K562 (cell line): ENCODE data around the gene TMF1. TPM values are rescaled to one million over a fixed set of nuclear protein-coding genes. Genes with fewer than 3 reads are reported as not detected.

Experiments
- ATAC-seq: fragments of 200-7000 bp; cut with Tn5 transposase; 3 replicates; pipeline ENCODE4 v1.9.1; 2020; ENCODE audit warnings: moderate library complexity
- BruUV-seq: library from RNA; stranded (reverse); fragments of 400-500 nt; replicated peaks from 2 replicates; lab custom pipeline; 2021; lab: Mats Ljungman, UMichigan
- CTCF ChIA-PET: fragments of 300-600 bp; formaldehyde crosslinking; extraction: SDS; loops from one replicate; lab custom pipeline; 2021; ENCODE audit warnings: low intra/inter-chr PET ratio; lab: Yijun Ruan, JAX
- POLR2A ChIA-PET: fragments of 300-600, 350-650 bp; sonication (Branson Sonifier 250); formaldehyde crosslinking; extraction: SDS; loops from one replicate; lab custom pipeline; 2021; ENCODE audit warnings: antibody characterized with exemption, inconsistent platforms; lab: Yijun Ruan, JAX
- DNase-seq, 4 experiments: peaks; one replicate each; pipeline versions ENCODE4 v3.0.0 to v3.0.0-alpha.2; 2011 to 2018; ENCODE audit warnings: low spot score in 3 of 4, mixed read lengths in 3 of 4; ENCODE audit errors: extremely low read depth in 1 of 4
- FAIRE-seq: peaks from 2 replicates; lab custom pipeline; 2011; peaks lifted over from hg19 to GRCh38; lab: Jason Lieb, UNC
- H2AFZ ChIP-seq: 2 replicates; pipeline ENCODE4 v1.6.0; 2011; ENCODE audit warnings: low read depth, low read length, control low read depth, inconsistent platforms
- H3K27ac ChIP-seq: fragments of 200-600 bp; 3 replicates; pipeline ENCODE4 v1.8.0; 2011; ENCODE audit warnings: low read depth, mild to moderate bottlenecking, control low read depth, inconsistent platforms, low read length, moderate library complexity, mixed read lengths; ENCODE audit errors: extremely low read depth
- H3K27me3 ChIP-seq, 2 experiments: fragments of 300-600 bp in 1 of 2; 2 replicates in 1 of 2; 3 replicates in 1 of 2; pipeline versions ENCODE4 v1.6.0 to v1.8.0; 2011; ENCODE audit warnings: inconsistent platforms in 2 of 2, low read length in 2 of 2, mild to moderate bottlenecking in 1 of 2, mixed read lengths in 1 of 2, moderate library complexity in 1 of 2; ENCODE audit not compliant: control insufficient read depth in 2 of 2, insufficient read depth in 2 of 2
- H3K36me3 ChIP-seq: fragments of 300-600 bp; 3 replicates; pipeline ENCODE4 v1.8.0; 2011; ENCODE audit warnings: mild to moderate bottlenecking, low read length, inconsistent platforms; ENCODE audit not compliant: control insufficient read depth, insufficient read depth
- H3K4me1 ChIP-seq, 2 experiments: fragments of 200-600 bp in 1 of 2; replicated peaks in 1 of 2; 2 replicates in 1 of 2; 3 replicates in 1 of 2; pipeline versions ENCODE4 v1.5.1 to v1.8.0; 2011; ENCODE audit warnings: inconsistent platforms in 2 of 2, low read length in 2 of 2, mild to moderate bottlenecking in 1 of 2, mixed read lengths in 1 of 2, moderate library complexity in 1 of 2; ENCODE audit not compliant: control insufficient read depth in 2 of 2, insufficient read depth in 2 of 2
- H3K4me2 ChIP-seq: 2 replicates; pipeline ENCODE4 v1.6.1; 2011; ENCODE audit warnings: low read length, control low read depth, inconsistent platforms, mixed read lengths; ENCODE audit not compliant: insufficient read depth
- H3K4me3 ChIP-seq: fragments of 200-600 bp; sonication (generic), shearing (Covaris generic); 2 replicates; pipeline ENCODE4 v1.5.1; 2016; ENCODE audit warnings: control low read depth, inconsistent platforms
- H3K79me2 ChIP-seq: fragments of 200-600 bp; 3 replicates; pipeline ENCODE4 v1.8.0; 2011; ENCODE audit warnings: low read length, inconsistent platforms; ENCODE audit not compliant: control insufficient read depth, insufficient read depth
- H3K9ac ChIP-seq, 2 experiments: 2 replicates each; pipeline versions ENCODE4 v1.6.0 to v1.6.1; 2011; ENCODE audit warnings: low read depth in 2 of 2, low read length in 2 of 2, control low read depth in 1 of 2, inconsistent platforms in 1 of 2, mild to moderate bottlenecking in 1 of 2, mixed read lengths in 1 of 2; ENCODE audit not compliant: insufficient read depth in 1 of 2
- H3K9me1 ChIP-seq: one replicate; pipeline ENCODE4 v1.6.0; 2011; ENCODE audit warnings: inconsistent platforms, mild to moderate bottlenecking, low read length, moderate library complexity; ENCODE audit not compliant: control insufficient read depth, insufficient read depth
- H3K9me3 ChIP-seq: replicated peaks from 2 replicates; pipeline ENCODE4 v1.5.1; 2011; ENCODE audit warnings: low read depth, low read length, inconsistent platforms; ENCODE audit not compliant: control insufficient read depth, insufficient read depth
- H4K20me1 ChIP-seq: replicated peaks from 2 replicates; pipeline ENCODE4 v1.6.1; 2011; ENCODE audit warnings: low read length, inconsistent platforms, mixed read lengths; ENCODE audit not compliant: control insufficient read depth, insufficient read depth
- EP400 ChIP-seq: fragments of 450-650 bp; IDR thresholded peaks from 2 replicates; pipeline ENCODE4 v1.6.1; 2017; ENCODE audit warnings: antibody characterized with exemption, mild to moderate bottlenecking, moderate library complexity
- HLTF ChIP-seq: fragments of 450-650 bp; IDR thresholded peaks from 2 replicates; pipeline ENCODE4 v1.6.1; 2016
- HMG20A ChIP-seq: fragments of 450-650 bp; formaldehyde crosslinking; conservative IDR thresholded peaks from 2 replicates; pipeline ENCODE4 v1.4.0; 2020; ENCODE audit warnings: mild to moderate bottlenecking, mixed read lengths
- IFI16 ChIP-seq: fragments of 250-450 bp; sonication (Bioruptor Pico); IDR thresholded peaks from 2 replicates; pipeline ENCODE4 v2.1.2; 2022; ENCODE audit warnings: mild to moderate bottlenecking, inconsistent platforms
- MTA1 ChIP-seq: fragments of 450-650 bp; IDR thresholded peaks from 2 replicates; pipeline ENCODE4 v1.6.1; 2017; ENCODE audit warnings: borderline replicate concordance
- NBN ChIP-seq: fragments of 450-650 bp; IDR thresholded peaks from 2 replicates; pipeline ENCODE4 v1.6.1; 2016; ENCODE audit warnings: low read depth, mild to moderate bottlenecking
- NEUROD1 ChIP-seq: fragments of 150-350 bp; IDR thresholded peaks from 2 replicates; pipeline ENCODE4 v1.6.1; 2014; ENCODE audit warnings: borderline replicate concordance, low read length, low read depth; ENCODE audit not compliant: partially characterized antibody
- NRF1 ChIP-seq, 2 experiments: fragments of 450-650 bp; IDR thresholded peaks in 1 of 2; conservative IDR thresholded peaks in 1 of 2; 2 replicates each; pipeline ENCODE4 v1.6.1; 2014; ENCODE audit warnings: mild to moderate bottlenecking in 2 of 2
- SMAD4 ChIP-seq: fragments of 250-450 bp; sonication (Bioruptor Pico); conservative IDR thresholded peaks from 2 replicates; pipeline ENCODE4 v1.8.0; 2021; ENCODE audit warnings: inconsistent platforms, mild to moderate bottlenecking, moderate library complexity
- STAT5B ChIP-seq: fragments of 250-450 bp; sonication (Bioruptor Pico); IDR thresholded peaks from 2 replicates; pipeline ENCODE4 v1.8.0; 2021; ENCODE audit warnings: mild to moderate bottlenecking, inconsistent platforms
- TEAD1 ChIP-seq, 2 experiments: fragments of 450-650 bp in 1 of 2; sonication (generic) in 1 of 2; formaldehyde crosslinking; IDR thresholded peaks; 2 replicates each; pipeline versions ENCODE4 v1.4.0 to v1.8.0; 2020 to 2022; ENCODE audit warnings: mild to moderate bottlenecking in 2 of 2, missing genetic modification reagents in 1 of 2
- ZNF324 ChIP-seq: fragments of 250-450 bp; sonication (Bioruptor Pico); IDR thresholded peaks from 2 replicates; pipeline ENCODE4 v1.4.0; 2020; ENCODE audit warnings: mild to moderate bottlenecking
- WGBS: fragments of 100-300 bp; shearing (Covaris generic); methylation state at CpG from one replicate; pipeline ENCODE4 v1.1.6; 2016; ENCODE audit warnings: low coverage, mixed read lengths; ENCODE audit not compliant: insufficient coverage; ENCODE audit errors: missing lambda C conversion rate; 5-methylcytosine and 5-hydroxymethylcytosine counted together
- in situ Hi-C: fragments of 300-500 bp; cut with MboI; formaldehyde crosslinking; loops from 4 replicates; pipeline ENCODE4 v1.15.0; 2018; ENCODE audit warnings: inconsistent platforms, mixed read lengths
- intact Hi-C: fragments of 100-400 bp; cut with micrococcal nuclease; formaldehyde crosslinking; loops from 2 replicates; pipeline ENCODE4 v1.14.2; 2022
- polyA plus RNA-seq, 8 experiments: library from polyadenylated mRNA; depleted of rRNA in 4 of 8; stranded (reverse) in 5 of 8; unstranded in 3 of 8; fragments of >200 nt; fragmentation: Nextera tagmentation in 2 of 8; fragmentation: Illumina TruSeq in 1 of 8; extraction: Ambion mirVana in 2 of 8; extraction: Trizol in 1 of 8; gene quantifications; 2 replicates each; pipeline versions ENCODE4 v1.2.1 to v1.2.3, GENCODE V29; 2011 to 2014; ENCODE audit warnings: inconsistent platforms in 1 of 8, missing spikeins in 1 of 8
- total RNA-seq, 7 experiments: library from RNA; depleted of rRNA in 6 of 7; stranded (reverse); fragments of >200 nt in 6 of 7; fragmentation: Illumina TruSeq in 2 of 7; extraction: Trizol in 2 of 7; gene quantifications; 2 replicates each; pipeline versions ENCODE4 v1.2.1 to v1.2.3, GENCODE V29; 2011 to 2021; ENCODE audit warnings: low replicate concordance in 1 of 7
- TF ChIP-seq, protein P1 (sequence below): fragments of 450-650 bp; IDR thresholded peaks from 2 replicates; pipeline ENCODE4 v1.6.1; 2016
- TF ChIP-seq, protein P2 (sequence below), 3 experiments: IDR thresholded peaks in 2 of 3; conservative IDR thresholded peaks in 1 of 3; 2 replicates each; pipeline ENCODE4 v1.5.1; 2011 to 2012; ENCODE audit warnings: low read length in 3 of 3, mild to moderate bottlenecking in 3 of 3, control low read depth in 2 of 3, improper control_type of control experiment in 1 of 3, inconsistent platforms in 1 of 3, low read depth in 1 of 3, mixed read lengths in 1 of 3, moderate library complexity in 1 of 3; ENCODE audit not compliant: insufficient read depth in 2 of 3
- TF ChIP-seq, protein P3 (sequence below): sonication (generic); formaldehyde crosslinking; IDR thresholded peaks from 2 replicates; pipeline ENCODE4 v1.8.0; 2022; ENCODE audit warnings: mild to moderate bottlenecking, missing genetic modification reagents
- TF ChIP-seq, protein P4 (sequence below), 2 experiments: fragments of 450-650 bp in 1 of 2; sonication (generic) in 1 of 2; formaldehyde crosslinking in 1 of 2; IDR thresholded peaks in 1 of 2; conservative IDR thresholded peaks in 1 of 2; 2 replicates each; pipeline versions ENCODE4 v1.6.1 to v1.8.1; 2016 to 2023; ENCODE audit warnings: mild to moderate bottlenecking in 2 of 2, moderate library complexity in 2 of 2, inconsistent platforms in 1 of 2, missing genetic modification reagents in 1 of 2

Gene TMF1
- total and polyA plus RNA-seq, 9 of the 15 experiments (the other 6 are each of a cell fraction or from before 2014, with no cell fraction given), result 3.1 to 13.9 (median 10.3) TPM

DNA sequence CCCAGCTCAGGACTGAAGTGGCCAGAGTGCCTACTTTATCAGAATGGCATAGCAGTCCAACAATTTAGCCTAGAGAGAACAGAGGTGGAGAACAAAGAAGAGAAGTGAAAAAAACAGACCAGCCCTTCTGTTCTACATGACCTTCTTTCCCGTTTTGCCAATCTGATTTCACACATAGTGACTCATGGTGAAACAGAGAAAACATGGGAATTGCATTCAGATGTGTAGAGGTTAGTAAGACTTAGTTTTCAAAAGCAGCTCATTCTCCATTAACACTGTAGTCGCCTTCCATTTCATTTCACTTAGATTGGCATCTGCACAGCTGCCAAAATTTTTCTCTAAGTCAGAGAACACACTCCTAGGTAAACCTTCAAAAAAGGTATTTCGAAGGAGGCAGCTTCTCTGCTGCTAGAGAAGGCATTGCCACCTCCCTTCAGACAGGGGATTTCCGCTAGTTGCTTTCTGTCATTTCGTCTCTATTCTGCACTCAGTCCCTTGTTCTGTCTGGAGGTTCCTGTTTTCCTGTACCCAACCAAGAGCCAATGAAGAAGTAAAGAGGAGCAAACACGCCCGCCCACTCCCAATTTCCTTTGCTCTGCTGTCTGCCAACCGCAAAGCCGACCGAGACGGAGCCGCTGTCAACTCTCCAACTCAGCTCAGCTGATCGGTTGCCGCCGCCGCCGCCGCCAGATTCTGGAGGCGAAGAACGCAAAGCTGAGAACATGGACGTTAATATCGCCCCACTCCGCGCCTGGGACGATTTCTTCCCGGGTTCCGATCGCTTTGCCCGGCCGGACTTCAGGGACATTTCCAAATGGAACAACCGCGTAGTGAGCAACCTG lies 32.4 kb upstream of the TMF1 start, which contains the start of gene ARL6IP5:
TSS of gene ARL6IP5 (plus strand) at position 612 of the 842 bp plus-strand sequence. CDS start at position 723, 111 bp downstream.
- ChIA-PET POLR2A (interaction anchor here (1.0 to 1.2 kb wide), 2 partner anchors 13 to 21 kb away, joined by 3 read pairs; no protein-coding TSS in a partner anchor), CTCF (no interaction called here)
- Histone ChIP-seq H3K4me2 (peak within 1 kb of the TSS; percentile 93), H3K36me3 (no peaks in the 10 kb centered on the region), H3K27me3 (no peaks in the 10 kb centered on the region), H3K4me3 (peak within 1 kb of the TSS; percentile 88), H3K4me1 (peaks cover 9 to 36% of the 10 kb centered on the region in 2 experiments), H4K20me1 (no peaks in the 10 kb centered on the region), H3K9me1 (no peaks in the 10 kb centered on the region), H2AFZ (peak within 1 kb of the TSS; percentile 95), H3K9ac (peak within 1 kb of the TSS; percentile 75 to 94), H3K79me2 (peaks cover 22% of the 10 kb centered on the region), H3K27ac (peak within 1 kb of the TSS; percentile 83), H3K9me3 (no peaks in the 10 kb centered on the region)
- in situ Hi-C loops, result no loop called here
- WGBS, result 0% methylated on average over 18 of the region's 32 CpGs
- peak; percentile 75 for ATAC-seq
- no TSS peak for BruUV-seq
- FAIRE-seq, result peak; percentile 94
- intact Hi-C loops, result loop anchor here (2.0 kb wide), 1 partner anchor 72 kb away; the partner anchor contains the start of gene EOGT
- DNase-seq, result peak; percentile 53 to 91 (median 66)
- TF ChIP-seq, protein P1, sequence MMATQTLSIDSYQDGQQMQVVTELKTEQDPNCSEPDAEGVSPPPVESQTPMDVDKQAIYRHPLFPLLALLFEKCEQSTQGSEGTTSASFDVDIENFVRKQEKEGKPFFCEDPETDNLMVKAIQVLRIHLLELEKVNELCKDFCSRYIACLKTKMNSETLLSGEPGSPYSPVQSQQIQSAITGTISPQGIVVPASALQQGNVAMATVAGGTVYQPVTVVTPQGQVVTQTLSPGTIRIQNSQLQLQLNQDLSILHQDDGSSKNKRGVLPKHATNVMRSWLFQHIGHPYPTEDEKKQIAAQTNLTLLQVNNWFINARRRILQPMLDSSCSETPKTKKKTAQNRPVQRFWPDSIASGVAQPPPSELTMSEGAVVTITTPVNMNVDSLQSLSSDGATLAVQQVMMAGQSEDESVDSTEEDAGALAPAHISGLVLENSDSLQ, result peak; percentile 76
- TF ChIP-seq EP400 (no peak; the same call in 1 of the 2 replicates), MTA1 (peak; percentile 38; the same call in 1 of the 2 replicates), NBN (0 out of 2 replicates have a peak, but pooled peaks have one; percentile 28), IFI16 (CRISPR knock-in tag) (no peak), SMAD4 (CRISPR knock-in tag) (peak; percentile 55; the same call in 1 of the 2 replicates), NRF1 (conservative IDR thresholded peaks at IDR 0.05 in 1 of 2, IDR thresholded peaks at IDR 0.05 in 1 of 2) (0 out of 4 replicates have a peak, but pooled peaks of 1 of the 2 experiments have one; percentile 32), HMG20A (CRISPR knock-in tag) (no peak), STAT5B (CRISPR knock-in tag) (no peak), NEUROD1 (no peak), HLTF (no peak), TEAD1 (CRISPR knock-in tag; IDR thresholded peaks at IDR 0.05) (no peak), ZNF324 (CRISPR knock-in tag) (no peak)
- TF ChIP-seq, protein P2, sequence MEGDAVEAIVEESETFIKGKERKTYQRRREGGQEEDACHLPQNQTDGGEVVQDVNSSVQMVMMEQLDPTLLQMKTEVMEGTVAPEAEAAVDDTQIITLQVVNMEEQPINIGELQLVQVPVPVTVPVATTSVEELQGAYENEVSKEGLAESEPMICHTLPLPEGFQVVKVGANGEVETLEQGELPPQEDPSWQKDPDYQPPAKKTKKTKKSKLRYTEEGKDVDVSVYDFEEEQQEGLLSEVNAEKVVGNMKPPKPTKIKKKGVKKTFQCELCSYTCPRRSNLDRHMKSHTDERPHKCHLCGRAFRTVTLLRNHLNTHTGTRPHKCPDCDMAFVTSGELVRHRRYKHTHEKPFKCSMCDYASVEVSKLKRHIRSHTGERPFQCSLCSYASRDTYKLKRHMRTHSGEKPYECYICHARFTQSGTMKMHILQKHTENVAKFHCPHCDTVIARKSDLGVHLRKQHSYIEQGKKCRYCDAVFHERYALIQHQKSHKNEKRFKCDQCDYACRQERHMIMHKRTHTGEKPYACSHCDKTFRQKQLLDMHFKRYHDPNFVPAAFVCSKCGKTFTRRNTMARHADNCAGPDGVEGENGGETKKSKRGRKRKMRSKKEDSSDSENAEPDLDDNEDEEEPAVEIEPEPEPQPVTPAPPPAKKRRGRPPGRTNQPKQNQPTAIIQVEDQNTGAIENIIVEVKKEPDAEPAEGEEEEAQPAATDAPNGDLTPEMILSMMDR (IDR thresholded peaks at IDR 0.05 in 2 of 3, conservative IDR thresholded peaks at IDR 0.05 in 1 of 3; ENCODE audit: insufficient read depth in 2 of 3, low read depth in 1 of 3, low read length in 3 of 3), result no peak
- TF ChIP-seq, protein P3, sequence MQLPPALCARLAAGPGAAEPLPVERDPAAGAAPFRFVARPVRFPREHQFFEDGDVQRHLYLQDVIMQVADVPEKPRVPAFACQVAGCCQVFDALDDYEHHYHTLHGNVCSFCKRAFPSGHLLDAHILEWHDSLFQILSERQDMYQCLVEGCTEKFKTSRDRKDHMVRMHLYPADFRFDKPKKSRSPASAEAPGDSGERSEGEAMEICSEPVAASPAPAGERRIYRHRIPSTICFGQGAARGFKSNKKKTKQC, result no peak
- TF ChIP-seq, protein P4, sequence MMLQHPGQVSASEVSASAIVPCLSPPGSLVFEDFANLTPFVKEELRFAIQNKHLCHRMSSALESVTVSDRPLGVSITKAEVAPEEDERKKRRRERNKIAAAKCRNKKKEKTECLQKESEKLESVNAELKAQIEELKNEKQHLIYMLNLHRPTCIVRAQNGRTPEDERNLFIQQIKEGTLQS (IDR thresholded peaks at IDR 0.05), result peak; percentile 71
- TF ChIP-seq, protein P4 (CRISPR knock-in tag; conservative IDR thresholded peaks at IDR 0.05), result no peak; the same call in 1 of the 2 replicates
